Brain microvascular endothelial cell (primary cell): ENCODE data around the gene UQCC2.

ENCODE experiments used
- DNase-seq: peaks from one replicate; pipeline ENCODE4 v3.0.0-alpha.2; 2020
- H3K27ac ChIP-seq: fragments of 250-450 bp; sonication (Bioruptor Pico); 2 replicates; pipeline ENCODE4 v1.5.1; 2020; ENCODE audit warnings: mild to moderate bottlenecking, moderate library complexity
- H3K27me3 ChIP-seq: fragments of 250-450 bp; sonication (Bioruptor Pico); replicated peaks from 2 replicates; pipeline ENCODE4 v1.5.1; 2020; ENCODE audit warnings: mild to moderate bottlenecking
- H3K36me3 ChIP-seq: fragments of 250-450 bp; sonication (Bioruptor Pico); replicated peaks from 2 replicates; pipeline ENCODE4 v1.5.1; 2020; ENCODE audit warnings: mild to moderate bottlenecking
- H3K4me3 ChIP-seq: 2 replicates; pipeline ENCODE4 v1.5.1; 2011; ENCODE audit warnings: low read depth, mild to moderate bottlenecking, control low read depth, low read length, moderate library complexity
- CTCF ChIP-seq: IDR thresholded peaks from 2 replicates; pipeline ENCODE4 v1.5.1; 2011; ENCODE audit warnings: low read depth, mild to moderate bottlenecking, moderate library complexity, low read length, control low read depth, inconsistent platforms; ENCODE audit errors: missing control alignments
- in situ Hi-C: cut with HindIII; loops from 2 replicates; pipeline ENCODE4 v1.10.0; 2017; ENCODE audit warnings: low sequenced_read_pairs, low pct_ligation_motif_present

The UQCC2 gene

GRCh38 chr6:33702345-33702977 is 9.0 kb downstream of the UQCC2 start:
- in situ Hi-C loops, result no loop called here
- TF ChIP-seq CTCF, result peak; percentile 86
- peak; percentile 59 for DNase-seq
- H3K4me3 ChIP-seq, result no peak overlapping the region
- H3K27ac ChIP-seq, result no peak overlapping the region
- H3K27me3 ChIP-seq, result no peaks in the 10 kb centered on the region
- H3K36me3 ChIP-seq, result peaks cover 11% of the 10 kb centered on the region

- Histone ChIP-seq H3K27ac (no peak overlapping the region), H3K4me3 (no peak overlapping the region), H3K36me3 (peaks cover 11% of the 10 kb centered on the region), H3K27me3 (no peaks in the 10 kb centered on the region)
- TF ChIP-seq CTCF, result peak; percentile 91
- DNase-seq, result peak; percentile 58
- in situ Hi-C loops, result no loop called here
Measured at GRCh38 chr6:33700391-33701050, 11.0 kb downstream of the UQCC2 start.

GRCh38 chr6:33699739-33700138 is 11.8 kb downstream of the UQCC2 start:
- in situ Hi-C loops, result no loop called here
- Histone ChIP-seq H3K36me3 (peaks cover 11% of the 10 kb centered on the region), H3K27me3 (no peaks in the 10 kb centered on the region), H3K4me3 (no peak overlapping the region), H3K27ac (no peak overlapping the region)
- no peak for TF ChIP-seq CTCF
- no peak for DNase-seq

- Histone ChIP-seq H3K36me3 (peaks cover 11% of the 10 kb centered on the region), H3K4me3 (no peak overlapping the region), H3K27ac (no peak overlapping the region), H3K27me3 (no peaks in the 10 kb centered on the region)
- in situ Hi-C loops, result no loop called here
- DNase-seq, result no peak
- no peak for TF ChIP-seq CTCF
Measured at GRCh38 chr6:33699131-33699530, 12.4 kb downstream of the UQCC2 start.

- Histone ChIP-seq H3K27me3 (no peaks in the 10 kb centered on the region), H3K4me3 (no peak overlapping the region), H3K36me3 (peaks cover 11% of the 10 kb centered on the region), H3K27ac (no peak overlapping the region)
- in situ Hi-C loops, result no loop called here
- no peak for TF ChIP-seq CTCF
- DNase-seq, result no peak
Measured at GRCh38 chr6:33698494-33698893, 13.0 kb downstream of the UQCC2 start.
